ENCODE results near the gene LATS2.

DNA sequence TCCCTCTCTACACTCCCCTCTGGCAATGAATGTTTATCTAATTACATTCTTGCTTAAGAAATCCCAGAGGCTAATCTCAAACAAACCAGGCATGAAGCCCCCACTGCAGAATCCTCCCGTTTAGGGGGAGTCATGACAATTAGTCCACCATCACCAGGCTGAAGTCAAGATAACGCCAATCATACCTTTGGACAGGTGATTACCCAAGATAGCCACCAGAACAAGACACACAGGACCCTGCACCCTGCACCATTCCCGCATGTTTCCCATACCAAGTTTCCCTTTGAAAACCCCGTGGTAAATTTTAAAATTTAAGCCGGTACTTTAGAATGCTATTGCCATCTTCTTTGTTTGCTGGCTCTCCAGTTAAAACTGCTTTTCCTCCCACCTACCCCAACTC lies 94.0 kb downstream of the LATS2 start:
- TF ChIP-seq, protein P1, sequence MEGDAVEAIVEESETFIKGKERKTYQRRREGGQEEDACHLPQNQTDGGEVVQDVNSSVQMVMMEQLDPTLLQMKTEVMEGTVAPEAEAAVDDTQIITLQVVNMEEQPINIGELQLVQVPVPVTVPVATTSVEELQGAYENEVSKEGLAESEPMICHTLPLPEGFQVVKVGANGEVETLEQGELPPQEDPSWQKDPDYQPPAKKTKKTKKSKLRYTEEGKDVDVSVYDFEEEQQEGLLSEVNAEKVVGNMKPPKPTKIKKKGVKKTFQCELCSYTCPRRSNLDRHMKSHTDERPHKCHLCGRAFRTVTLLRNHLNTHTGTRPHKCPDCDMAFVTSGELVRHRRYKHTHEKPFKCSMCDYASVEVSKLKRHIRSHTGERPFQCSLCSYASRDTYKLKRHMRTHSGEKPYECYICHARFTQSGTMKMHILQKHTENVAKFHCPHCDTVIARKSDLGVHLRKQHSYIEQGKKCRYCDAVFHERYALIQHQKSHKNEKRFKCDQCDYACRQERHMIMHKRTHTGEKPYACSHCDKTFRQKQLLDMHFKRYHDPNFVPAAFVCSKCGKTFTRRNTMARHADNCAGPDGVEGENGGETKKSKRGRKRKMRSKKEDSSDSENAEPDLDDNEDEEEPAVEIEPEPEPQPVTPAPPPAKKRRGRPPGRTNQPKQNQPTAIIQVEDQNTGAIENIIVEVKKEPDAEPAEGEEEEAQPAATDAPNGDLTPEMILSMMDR (IDR thresholded peaks at IDR 0.05) = no peak
- TF ChIP-seq POLR2A (IDR thresholded peaks at IDR 0.05) = no peak

All from Peyer's patch (tissue), 4 donors.